Fibroblast of lung (primary cell): ENCODE data around the gene TUBGCP3. TPM values are rescaled to one million over a fixed set of nuclear protein-coding genes. Genes with fewer than 3 reads are reported as not detected.

Source experiments
- DNase-seq, 2 donors: peaks; one replicate each; pipeline versions ENCODE4 v3.0.0 to v3.0.0-alpha.2; 2010; ENCODE audit warnings: low read depth in 2 of 2
- H2AFZ ChIP-seq: 2 replicates; pipeline ENCODE4 v1.5.1; 2012; ENCODE audit warnings: low read length, control low read depth, inconsistent platforms
- H3K27ac ChIP-seq: 2 replicates; pipeline ENCODE4 v1.5.1; 2011; ENCODE audit warnings: low read length, control low read depth; ENCODE audit not compliant: insufficient read depth
- H3K27me3 ChIP-seq: 2 replicates; pipeline ENCODE4 v1.5.1; 2011; ENCODE audit warnings: mild to moderate bottlenecking, low read length; ENCODE audit not compliant: control insufficient read depth, insufficient read depth
- H3K36me3 ChIP-seq: 2 replicates; pipeline ENCODE4 v1.5.1; 2011; ENCODE audit warnings: low read length; ENCODE audit not compliant: control insufficient read depth, insufficient read depth
- H3K4me1 ChIP-seq: 2 replicates; pipeline ENCODE4 v1.5.1; 2011; ENCODE audit warnings: low read length; ENCODE audit not compliant: control insufficient read depth, insufficient read depth; ENCODE audit errors: extremely low read depth
- H3K4me2 ChIP-seq: 2 replicates; pipeline ENCODE4 v1.5.1; 2011; ENCODE audit warnings: low read length, control low read depth; ENCODE audit not compliant: insufficient read depth; ENCODE audit errors: extremely low read depth
- H3K4me3 ChIP-seq, 4 experiments: fragments of 200-600 bp in 1 of 4; sonication (generic) in 1 of 4; replicated peaks in 1 of 4; 2 replicates each; pipeline ENCODE4 v1.5.1; 2011 to 2016; ENCODE audit warnings: low read length in 4 of 4, low read depth in 3 of 4, mild to moderate bottlenecking in 3 of 4, control low read depth in 2 of 4, inconsistent platforms in 1 of 4, mixed read lengths in 1 of 4; ENCODE audit not compliant: insufficient read depth in 1 of 4; ENCODE audit errors: control extremely low read depth in 1 of 4
- H3K79me2 ChIP-seq: 2 replicates; pipeline ENCODE4 v1.5.1; 2012; ENCODE audit warnings: mild to moderate bottlenecking, low read length, inconsistent platforms; ENCODE audit not compliant: control insufficient read depth, insufficient read depth
- H3K9ac ChIP-seq: 2 replicates; pipeline ENCODE4 v1.5.1; 2011; ENCODE audit warnings: mild to moderate bottlenecking, low read length, control low read depth; ENCODE audit not compliant: insufficient read depth
- H3K9me3 ChIP-seq: 2 replicates; pipeline ENCODE4 v1.5.1; 2012; ENCODE audit warnings: low read depth, low read length; ENCODE audit not compliant: control insufficient read depth, insufficient read depth
- H4K20me1 ChIP-seq: 2 replicates; pipeline ENCODE4 v1.5.1; 2011; ENCODE audit warnings: low read length; ENCODE audit not compliant: control insufficient read depth, insufficient read depth; ENCODE audit errors: extremely low read depth
- CTCF ChIP-seq, 2 donors: IDR thresholded peaks in 1 of 2; conservative IDR thresholded peaks in 1 of 2; 1 replicate in 1 of 2; 2 replicates in 1 of 2; pipeline ENCODE4 v1.5.1; 2011 to 2012; ENCODE audit warnings: low read length in 2 of 2, control low read depth in 1 of 2, inconsistent platforms in 1 of 2, low read depth in 1 of 2, mild to moderate bottlenecking in 1 of 2
- EZH2 ChIP-seq: IDR thresholded peaks from 2 replicates; pipeline ENCODE4 v1.5.1; 2012; ENCODE audit warnings: low read length, control low read depth, mild to moderate bottlenecking; ENCODE audit errors: missing control alignments
- polyA plus RNA-seq, 2 donors: library from polyadenylated mRNA; depleted of rRNA in 1 of 2; stranded (reverse) in 1 of 2; unstranded in 1 of 2; fragments of >200 nt; gene quantifications; 2 replicates each; pipeline ENCODE4 v1.2.1, GENCODE V29; 2011 to 2012; ENCODE audit warnings: missing spikeins in 1 of 2
- total RNA-seq: library from RNA; depleted of rRNA; stranded (reverse); fragments of >200 nt; gene quantifications from 2 replicates; pipeline ENCODE4 v1.2.1, GENCODE V29; 2014

TUBGCP3 gene
- total and polyA plus RNA-seq, 2 donors (not counting 1 experiment from before 2014, with no cell fraction given), result 14.5 to 17.2 TPM

- Histone ChIP-seq H3K4me1 (no peaks in the 10 kb centered on the region), H4K20me1 (no peaks in the 10 kb centered on the region), H3K27ac (no peak overlapping the region), H3K27me3 (no peaks in the 10 kb centered on the region), H3K9me3 (no peaks in the 10 kb centered on the region), H3K79me2 (peaks cover 53% of the 10 kb centered on the region), H3K9ac (no peak overlapping the region), H3K36me3 (no peaks in the 10 kb centered on the region), H3K4me2 (peak overlapping the region; percentile 91), H3K4me3 (peak overlapping the region; percentile 89 to 99 (median 94)), H2AFZ (no peak overlapping the region)
- TF ChIP-seq CTCF (conservative IDR thresholded peaks at IDR 0.05 in 1 of 2, IDR thresholded peaks at IDR 0.05 in 1 of 2; ENCODE audit: low read depth in 1 of 2, low read length in 2 of 2) (no peak), EZH2 (no peak)
- no peak for DNase-seq
These were observed 1.5 kb downstream of the TUBGCP3 start for GRCh38 chr13:112586334-112586960.

- Histone ChIP-seq H4K20me1 (no peaks in the 10 kb centered on the region), H3K27ac (no peak overlapping the region), H3K9ac (no peak overlapping the region), H3K27me3 (no peaks in the 10 kb centered on the region), H3K36me3 (no peaks in the 10 kb centered on the region), H3K4me2 (no peak overlapping the region), H2AFZ (no peak overlapping the region), H3K4me1 (no peaks in the 10 kb centered on the region), H3K9me3 (no peaks in the 10 kb centered on the region), H3K79me2 (peaks cover 74% of the 10 kb centered on the region), H3K4me3 (no peak overlapping the region)
- DNase-seq, result no peak
- TF ChIP-seq EZH2 (no peak), CTCF (conservative IDR thresholded peaks at IDR 0.05 in 1 of 2, IDR thresholded peaks at IDR 0.05 in 1 of 2; ENCODE audit: low read depth in 1 of 2, low read length in 2 of 2) (no peak)
These were observed 4.2 kb downstream of the TUBGCP3 start for GRCh38 chr13:112583592-112584277.

GRCh38 chr13:112582263-112582662 lies 5.7 kb downstream of the TUBGCP3 start:
- TF ChIP-seq CTCF (conservative IDR thresholded peaks at IDR 0.05 in 1 of 2, IDR thresholded peaks at IDR 0.05 in 1 of 2; ENCODE audit: low read depth in 1 of 2, low read length in 2 of 2) (no peak), EZH2 (no peak)
- Histone ChIP-seq H3K4me1 (no peaks in the 10 kb centered on the region), H3K27me3 (no peaks in the 10 kb centered on the region)

More at GRCh38 chr13:112582263-112582662, 5.7 kb downstream of the TUBGCP3 start:
- H2AFZ ChIP-seq, result no peak overlapping the region
- H3K9me3 ChIP-seq, result no peaks in the 10 kb centered on the region
- no peak overlapping the region for H3K27ac ChIP-seq
- no peak overlapping the region for H3K4me3 ChIP-seq
- H3K9ac ChIP-seq, result no peak overlapping the region
- H3K79me2 ChIP-seq, result peaks cover 84% of the 10 kb centered on the region
- no peak for DNase-seq
- H3K4me2 ChIP-seq, result no peak overlapping the region
- no peaks in the 10 kb centered on the region for H3K36me3 ChIP-seq
- H4K20me1 ChIP-seq, result no peaks in the 10 kb centered on the region
